Loucy (cell line): ENCODE results near the gene FAF1.
"Not testable (repeated sequence)": the region's sequence is repeated elsewhere in the genome, so short reads cannot be mapped to it uniquely, and the experiment has no call there.

Experiments
- H2AFZ ChIP-seq: fragments of 200-600 bp; sonication (generic); 2 replicates; pipeline ENCODE4 v1.6.0; 2016; ENCODE audit warnings: antibody characterized with exemption, mild to moderate bottlenecking, low read length, moderate library complexity
- H3F3A ChIP-seq: fragments of 200-600 bp; 2 replicates; pipeline ENCODE4 v1.6.0; 2016; ENCODE audit warnings: antibody characterized with exemption, low read depth, mild to moderate bottlenecking
- H3K27me3 ChIP-seq: fragments of 200-600 bp; sonication (generic); 2 replicates; pipeline ENCODE4 v1.6.1; 2014; ENCODE audit warnings: low read length, mild to moderate bottlenecking; ENCODE audit not compliant: insufficient read depth, poor library complexity, severe bottlenecking
- H3K36me3 ChIP-seq: fragments of 200-600 bp; sonication (generic); 2 replicates; pipeline ENCODE4 v1.6.1; 2016; ENCODE audit warnings: low read length; ENCODE audit not compliant: insufficient read depth
- H3K4me1 ChIP-seq: fragments of 200-600 bp; sonication (generic); 2 replicates; pipeline ENCODE4 v1.5.1; 2014; ENCODE audit warnings: low read length, mild to moderate bottlenecking; ENCODE audit not compliant: insufficient read depth, poor library complexity, severe bottlenecking
- H3K4me2 ChIP-seq: fragments of 200-600 bp; sonication (generic); 2 replicates; pipeline ENCODE4 v1.6.0; 2014; ENCODE audit warnings: antibody characterized with exemption, low read length, low read depth, mild to moderate bottlenecking; ENCODE audit not compliant: poor library complexity, severe bottlenecking
- H3K4me3 ChIP-seq: fragments of 200-600 bp; sonication (generic); 2 replicates; pipeline ENCODE4 v1.5.1; 2014; ENCODE audit warnings: low read length, mild to moderate bottlenecking, mixed read lengths; ENCODE audit not compliant: poor library complexity, severe bottlenecking
- H3K79me2 ChIP-seq: fragments of 200-600 bp; sonication (generic); 2 replicates; pipeline ENCODE4 v1.6.1; 2014; ENCODE audit warnings: low read length; ENCODE audit not compliant: insufficient read depth
- H3K9ac ChIP-seq: fragments of 200-600 bp; sonication (generic); 2 replicates; pipeline ENCODE4 v1.6.0; 2014; ENCODE audit warnings: mild to moderate bottlenecking, low read depth, low read length, moderate library complexity; ENCODE audit not compliant: poor library complexity, severe bottlenecking
- H3K9me2 ChIP-seq: fragments of 200-600 bp; sonication (generic); replicated peaks from 2 replicates; pipeline ENCODE4 v1.6.1; 2016; ENCODE audit warnings: low read depth, low read length, mixed read lengths
- H3K9me3 ChIP-seq: fragments of 200-600 bp; sonication (generic); 2 replicates; pipeline ENCODE4 v1.6.1; 2014; ENCODE audit warnings: mild to moderate bottlenecking, antibody characterized with exemption, low read length, low read depth; ENCODE audit not compliant: insufficient read depth
- H4K20me1 ChIP-seq: fragments of 200-600 bp; sonication (generic); 2 replicates; pipeline ENCODE4 v1.6.0; 2014; ENCODE audit warnings: antibody characterized with exemption, low read length, mild to moderate bottlenecking; ENCODE audit not compliant: insufficient read depth, poor library complexity, severe bottlenecking
- EZH2phosphoT487 ChIP-seq: fragments of 200-600 bp; IDR thresholded peaks from 2 replicates; pipeline ENCODE4 v1.6.1; 2018; ENCODE audit warnings: antibody characterized with exemption, mild to moderate bottlenecking, moderate library complexity, borderline replicate concordance
- TF ChIP-seq, protein P1 (sequence below): fragments of 200-600 bp; sonication (generic); conservative IDR thresholded peaks from 2 replicates; pipeline ENCODE4 v1.5.1; 2014; ENCODE audit warnings: mild to moderate bottlenecking, antibody characterized with exemption, low read length

Gene FAF1

DNA sequence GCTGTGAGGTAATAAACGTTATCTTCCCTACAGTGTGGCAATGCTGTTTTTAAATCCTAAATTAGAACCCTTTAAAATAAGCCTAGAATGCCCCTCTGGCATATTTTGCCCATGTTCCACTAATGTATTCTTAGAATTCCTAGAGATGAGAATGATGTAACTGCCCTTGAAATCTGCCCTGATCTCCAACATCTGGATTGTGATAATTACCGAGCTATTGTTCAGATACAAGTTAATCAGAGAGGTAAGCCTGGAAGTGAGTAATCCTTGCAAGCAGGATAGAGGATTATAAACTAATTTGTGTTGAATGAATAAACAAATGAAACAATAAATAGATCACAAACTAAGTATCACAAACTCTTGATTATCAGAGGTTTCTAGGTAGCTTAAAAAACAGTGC, 429.0 kb downstream of the FAF1 start:
- Histone ChIP-seq H3K4me2 (no peak overlapping the region), H3K9me3 (no peaks in the 10 kb centered on the region), H3K4me3 (no peak overlapping the region), H3K9me2 (no peaks in the 10 kb centered on the region), H3F3A (no peaks in the 10 kb centered on the region), H3K9ac (no peak overlapping the region), H4K20me1 (no peaks in the 10 kb centered on the region), H3K79me2 (no peaks in the 10 kb centered on the region), H3K36me3 (peaks cover 18% of the 10 kb centered on the region), H2AFZ (no peak overlapping the region), H3K4me1 (no peaks in the 10 kb centered on the region), H3K27me3 (no peaks in the 10 kb centered on the region)
- TF ChIP-seq EZH2phosphoT487: no peak
- TF ChIP-seq, protein P1, sequence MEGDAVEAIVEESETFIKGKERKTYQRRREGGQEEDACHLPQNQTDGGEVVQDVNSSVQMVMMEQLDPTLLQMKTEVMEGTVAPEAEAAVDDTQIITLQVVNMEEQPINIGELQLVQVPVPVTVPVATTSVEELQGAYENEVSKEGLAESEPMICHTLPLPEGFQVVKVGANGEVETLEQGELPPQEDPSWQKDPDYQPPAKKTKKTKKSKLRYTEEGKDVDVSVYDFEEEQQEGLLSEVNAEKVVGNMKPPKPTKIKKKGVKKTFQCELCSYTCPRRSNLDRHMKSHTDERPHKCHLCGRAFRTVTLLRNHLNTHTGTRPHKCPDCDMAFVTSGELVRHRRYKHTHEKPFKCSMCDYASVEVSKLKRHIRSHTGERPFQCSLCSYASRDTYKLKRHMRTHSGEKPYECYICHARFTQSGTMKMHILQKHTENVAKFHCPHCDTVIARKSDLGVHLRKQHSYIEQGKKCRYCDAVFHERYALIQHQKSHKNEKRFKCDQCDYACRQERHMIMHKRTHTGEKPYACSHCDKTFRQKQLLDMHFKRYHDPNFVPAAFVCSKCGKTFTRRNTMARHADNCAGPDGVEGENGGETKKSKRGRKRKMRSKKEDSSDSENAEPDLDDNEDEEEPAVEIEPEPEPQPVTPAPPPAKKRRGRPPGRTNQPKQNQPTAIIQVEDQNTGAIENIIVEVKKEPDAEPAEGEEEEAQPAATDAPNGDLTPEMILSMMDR: no peak

DNA sequence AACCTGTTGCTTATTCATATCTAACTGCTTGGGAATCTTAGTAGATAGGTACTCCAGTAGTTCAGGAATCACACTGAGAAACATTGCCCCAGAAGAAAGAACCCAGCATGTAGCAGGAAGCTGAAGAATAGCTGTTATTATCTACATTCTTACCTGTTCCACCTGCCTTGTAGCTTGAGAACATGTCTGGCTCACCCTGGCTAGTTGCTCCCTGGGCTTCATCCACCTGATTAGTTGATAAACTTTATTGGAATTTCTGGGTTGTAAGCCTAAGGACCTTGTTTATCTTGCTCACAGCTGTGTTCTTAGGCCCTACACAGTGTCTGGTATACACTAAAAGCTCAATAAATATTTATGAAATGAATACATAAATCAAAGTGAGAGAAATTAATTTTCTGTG, 430.6 kb downstream of the FAF1 start:
- no peaks in the 10 kb centered on the region for H4K20me1 ChIP-seq
- H3K9me3 ChIP-seq: no peaks in the 10 kb centered on the region
- H3K79me2 ChIP-seq: no peaks in the 10 kb centered on the region
- no peaks in the 10 kb centered on the region for H3F3A ChIP-seq
- no peak overlapping the region for H3K4me2 ChIP-seq
- no peak overlapping the region for H3K4me3 ChIP-seq
- TF ChIP-seq, protein P1: no peak
- no peak for TF ChIP-seq EZH2phosphoT487
- no peaks in the 10 kb centered on the region for H3K27me3 ChIP-seq
- H3K9me2 ChIP-seq: no peaks in the 10 kb centered on the region
- no peaks in the 10 kb centered on the region for H3K4me1 ChIP-seq
- no peak overlapping the region for H2AFZ ChIP-seq
- H3K9ac ChIP-seq: no peak overlapping the region
- H3K36me3 ChIP-seq: peaks cover 16% of the 10 kb centered on the region

DNA sequence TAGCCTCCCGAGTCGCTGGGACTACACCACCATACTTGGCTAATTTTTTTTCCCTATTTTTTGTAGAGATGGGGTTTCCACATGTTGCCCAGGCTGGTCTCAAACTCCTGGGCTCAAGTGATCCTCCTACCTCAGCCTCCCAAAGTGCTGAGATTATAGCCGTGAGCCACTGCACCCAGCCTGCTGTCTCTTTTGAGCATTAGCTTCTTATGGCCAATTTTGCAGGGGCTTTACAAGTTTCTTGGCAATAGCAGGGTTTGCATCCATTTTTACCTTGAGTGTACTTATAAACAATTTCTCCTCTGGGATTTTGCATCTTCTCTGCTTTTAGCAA, 432.1 kb downstream of the FAF1 start:
- peaks cover 14% of the 10 kb centered on the region for H3K36me3 ChIP-seq
- H2AFZ ChIP-seq, H3K27me3 ChIP-seq, H3K79me2 ChIP-seq, H3K4me1 ChIP-seq, H3K9me2 ChIP-seq, H3K4me3 ChIP-seq, H3K4me2 ChIP-seq, H4K20me1 ChIP-seq, H3K9ac ChIP-seq, H3K9me3 ChIP-seq, H3F3A ChIP-seq: not testable (repeated sequence)

DNA sequence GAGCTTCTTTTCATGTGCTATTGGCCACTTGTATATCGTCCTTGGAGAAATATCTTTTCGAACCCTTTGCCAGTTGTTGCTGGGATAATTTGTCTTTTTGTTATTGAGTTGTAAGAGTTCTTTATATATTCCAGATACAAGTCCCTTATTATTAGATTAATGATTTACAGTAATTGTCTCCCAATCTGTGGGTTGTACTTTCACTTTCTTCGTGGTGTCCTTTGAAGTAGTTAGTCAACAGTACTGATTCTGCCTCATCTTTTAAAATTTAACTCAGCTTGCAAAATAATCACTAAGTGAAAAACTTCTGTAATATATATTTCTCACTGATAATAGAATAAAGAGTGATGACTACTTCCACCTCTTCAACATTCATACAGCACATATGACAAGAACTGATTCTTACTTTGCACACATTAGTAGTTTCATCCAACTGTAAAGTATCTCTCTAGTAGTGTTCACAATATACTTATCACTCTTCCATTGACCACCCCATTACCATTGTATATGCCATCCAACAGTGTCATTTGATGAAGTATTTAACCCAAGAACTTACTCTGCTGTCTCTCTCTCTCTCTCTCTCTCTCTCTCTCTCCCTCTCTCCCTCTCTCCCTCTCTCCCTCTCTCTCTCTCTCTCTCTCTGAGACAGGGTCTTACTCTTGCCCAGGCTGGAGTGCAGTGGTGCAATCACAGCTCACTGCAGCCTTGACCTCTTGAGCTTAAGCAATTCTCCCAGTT, 432.6 kb downstream of the FAF1 start:
- H4K20me1 ChIP-seq: no peaks in the 10 kb centered on the region
- H3K36me3 ChIP-seq: peaks cover 15% of the 10 kb centered on the region
- no peaks in the 10 kb centered on the region for H3K9me2 ChIP-seq
- TF ChIP-seq, protein P1: no peak
- TF ChIP-seq EZH2phosphoT487: no peak
- H2AFZ ChIP-seq: no peak overlapping the region
- no peak overlapping the region for H3K4me3 ChIP-seq
- 0 out of 2 replicates have a peak, but pooled peaks cover 4% of the 10 kb centered on the region for H3K9me3 ChIP-seq
- H3K79me2 ChIP-seq: no peaks in the 10 kb centered on the region
- no peaks in the 10 kb centered on the region for H3K27me3 ChIP-seq
- H3K9ac ChIP-seq: no peak overlapping the region
- no peaks in the 10 kb centered on the region for H3K4me1 ChIP-seq
- no peaks in the 10 kb centered on the region for H3F3A ChIP-seq
- H3K4me2 ChIP-seq: no peak overlapping the region
